GM21381 (cell line): ENCODE measurements around the gene ITIH1.

Experiments used
- ATAC-seq: cut with Tn5 transposase; IDR thresholded peaks from one replicate; pipeline ENCODE4 v1.9.1; 2021; ENCODE audit warnings: mild to moderate bottlenecking, moderate library complexity; ENCODE audit not compliant: unreplicated experiment

ITIH1 gene

GRCh38 chr3:52810923-52811322 is 33.5 kb downstream of the ITIH1 start:
- ATAC-seq: no peak

GRCh38 chr3:52811452-52812011 is 34.1 kb downstream of the ITIH1 start:
- no peak for ATAC-seq

GRCh38 chr3:52813810-52814209 is 36.4 kb downstream of the ITIH1 start:
- no peak for ATAC-seq

GRCh38 chr3:52816199-52816598 is 38.8 kb downstream of the ITIH1 start:
- no peak for ATAC-seq

- no peak for ATAC-seq
These were observed 39.3 kb downstream of the ITIH1 start for GRCh38 chr3:52816654-52817053.

GRCh38 chr3:52817221-52817620 is 39.8 kb downstream of the ITIH1 start:
- ATAC-seq: no peak

GRCh38 chr3:52817860-52818259 is 40.5 kb downstream of the ITIH1 start:
- ATAC-seq: no peak

GRCh38 chr3:52819936-52820335 is 42.5 kb downstream of the ITIH1 start:
- ATAC-seq: no peak

- ATAC-seq: no peak
These were observed 43.3 kb downstream of the ITIH1 start for GRCh38 chr3:52820736-52821135.

GRCh38 chr3:52822363-52822762 is 45.0 kb downstream of the ITIH1 start:
- no peak for ATAC-seq

- no peak for ATAC-seq
These were observed 46.6 kb downstream of the ITIH1 start for GRCh38 chr3:52824037-52824436.

GRCh38 chr3:52827441-52827840 is 50.0 kb downstream of the ITIH1 start:
- no peak for ATAC-seq

GRCh38 chr3:52827866-52828376 is 50.5 kb downstream of the ITIH1 start:
- no peak for ATAC-seq

- no peak for ATAC-seq
These were observed 52.1 kb downstream of the ITIH1 start for GRCh38 chr3:52829482-52829881.

GRCh38 chr3:52829906-52830463 is 52.6 kb downstream of the ITIH1 start:
- no peak for ATAC-seq

GRCh38 chr3:52830535-52831258 is 53.3 kb downstream of the ITIH1 start, which contains the start of gene ITIH4:
Gene ITIH4, minus strand, starts transcription at chr3:52830672. Its CDS starts 30 bp downstream, at chr3:52830642.
- no peak for ATAC-seq

GRCh38 chr3:52831500-52832301 is 54.3 kb downstream of the ITIH1 start:
- ATAC-seq: no peak

- ATAC-seq: no peak
These were observed 55.8 kb downstream of the ITIH1 start for GRCh38 chr3:52833202-52833601.

GRCh38 chr3:52834871-52835501 is 57.6 kb downstream of the ITIH1 start, which contains the start of gene MUSTN1:
Gene MUSTN1, minus strand, starts transcription at chr3:52835019. Its CDS starts 71 bp downstream, at chr3:52834948.
- no peak for ATAC-seq

- no peak for ATAC-seq
These were observed 58.5 kb downstream of the ITIH1 start for GRCh38 chr3:52835766-52836470.
